ENCODE results near the gene POR.
A peak's percentile ranks its signal among the peaks of the same experiment; 100 is the strongest.

The POR gene

GRCh38 chr7:75915416-75916156 lies 631 bp downstream of the POR start:
- H3K9me3 Mint-ChIP-seq: no peaks in the 10 kb centered on the region
- no peaks in the 10 kb centered on the region for H3K27me3 Mint-ChIP-seq
- DNase-seq: peak in 2 of 3 experiments; percentile 5 to 26
- H3K4me3 Mint-ChIP-seq: peak overlapping the region; percentile 88 to 89
- no peak for ATAC-seq (replicated peaks)
- peaks cover 22 to 27% of the 10 kb centered on the region in 2 donors for H3K4me1 Mint-ChIP-seq (ENCODE audit: low read depth in 2 of 2)
- peak overlapping the region; percentile 95 to 96 for H3K27ac Mint-ChIP-seq
- H3K36me3 Mint-ChIP-seq (ENCODE audit: insufficient read depth): peaks cover 24% of the 10 kb centered on the region

- Mint-ChIP-seq H3K4me1 (ENCODE audit: low read depth in 2 of 2) (peaks cover 22 to 29% of the 10 kb centered on the region in 2 donors), H3K36me3 (ENCODE audit: insufficient read depth) (peaks cover 24% of the 10 kb centered on the region), H3K9me3 (no peaks in the 10 kb centered on the region), H3K27ac (peak overlapping the region in 1 of 2 donors; percentile 96), H3K4me3 (peak overlapping the region; percentile 88 to 89), H3K27me3 (no peaks in the 10 kb centered on the region)
- DNase-seq (no peak), ATAC-seq (replicated peaks) (no peak)
Measured at GRCh38 chr7:75916259-75916658, 1.3 kb downstream of the POR start.

DNA sequence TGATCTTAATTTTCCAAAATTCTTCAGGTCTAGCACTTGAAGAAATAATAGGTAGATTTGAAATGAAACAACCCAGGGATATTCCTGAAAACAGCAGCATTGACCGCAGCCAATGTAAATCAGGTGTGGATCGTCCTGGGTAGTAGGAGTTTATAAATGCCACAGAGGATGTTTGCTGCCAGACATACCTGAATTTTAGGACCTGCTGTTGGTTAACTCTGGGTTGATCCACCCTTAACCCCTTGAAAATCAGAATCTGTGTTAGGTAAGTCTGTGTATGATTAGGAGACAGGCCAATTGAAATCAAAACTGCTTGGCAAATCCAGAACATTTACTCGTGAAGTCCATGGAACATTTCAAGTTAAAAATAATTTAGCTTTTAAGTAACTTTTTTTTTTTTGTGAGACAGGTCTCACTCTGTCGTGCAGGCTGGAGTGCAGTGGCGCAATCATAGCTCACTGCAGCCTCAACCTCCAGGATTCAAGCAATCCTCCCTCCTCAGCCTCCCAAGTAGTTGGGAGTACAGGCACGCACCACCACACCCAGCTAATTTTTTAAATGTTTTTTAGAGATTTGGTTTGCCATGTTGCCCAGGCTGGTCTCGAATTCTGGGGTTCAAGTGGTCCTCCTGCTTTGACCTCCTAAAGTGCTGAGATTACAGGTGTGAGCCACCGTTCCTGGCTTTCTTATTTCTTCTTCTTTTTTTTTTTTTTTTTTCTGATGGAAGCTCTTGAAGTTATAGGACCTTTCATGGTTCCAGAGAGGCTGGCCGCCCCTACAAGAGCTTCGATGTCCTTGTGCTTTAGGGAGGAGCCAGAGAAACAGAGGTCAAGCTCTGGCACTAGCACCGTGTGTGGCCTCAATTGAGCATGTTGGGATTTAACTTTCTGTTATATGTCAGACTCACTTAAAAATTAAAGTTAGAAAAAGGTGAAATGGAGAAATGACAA lies 2.0 kb downstream of the POR start:
- H3K27ac Mint-ChIP-seq: no peak overlapping the region
- no peak for ATAC-seq (replicated peaks)

DNA sequence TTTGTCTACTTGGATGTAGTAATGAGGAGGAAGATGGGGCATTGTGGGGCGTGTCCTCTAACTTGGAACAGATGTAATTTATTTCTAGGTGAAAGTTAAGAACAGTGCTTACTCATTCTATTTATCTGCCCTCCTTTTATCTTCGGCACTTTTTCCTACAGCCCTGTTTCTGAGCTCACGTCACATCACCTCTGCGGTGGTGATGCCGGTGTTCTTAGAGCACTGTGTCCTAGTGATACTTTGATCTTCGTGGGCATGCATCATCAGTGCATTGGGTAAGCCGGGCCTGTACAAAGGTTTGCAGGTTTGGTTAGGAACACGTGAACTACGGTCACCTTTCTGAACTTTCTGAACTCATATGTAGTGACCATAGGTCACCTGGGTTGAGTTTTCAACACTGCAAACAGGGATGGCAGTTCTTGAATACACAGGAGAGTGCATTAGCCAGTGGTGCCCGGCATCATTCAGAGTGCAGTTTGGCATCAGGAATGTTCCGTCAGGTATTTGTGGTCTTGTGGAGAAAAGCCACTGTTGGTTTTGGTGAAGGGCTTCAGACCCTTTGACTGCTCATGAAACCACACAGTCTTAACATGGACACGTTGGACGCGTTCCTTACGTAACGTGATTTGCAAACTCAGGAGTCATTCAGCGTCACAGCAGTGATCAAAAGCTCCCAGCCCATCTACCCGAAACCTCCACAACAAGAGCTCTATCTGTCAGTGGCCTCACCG lies 5.6 kb downstream of the POR start:
- Mint-ChIP-seq H3K27ac (no peak overlapping the region), H3K4me3 (no peak overlapping the region), H3K4me1 (ENCODE audit: low read depth in 2 of 2) (peaks cover 22 to 27% of the 10 kb centered on the region in 2 donors), H3K36me3 (ENCODE audit: insufficient read depth) (peaks cover 4% of the 10 kb centered on the region), H3K9me3 (no peaks in the 10 kb centered on the region), H3K27me3 (no peaks in the 10 kb centered on the region)
- no peak for DNase-seq
- ATAC-seq (replicated peaks): no peak

More for the DNA sequence above, 2.0 kb downstream of the POR start:
- DNase-seq: no peak
- H3K27me3 Mint-ChIP-seq: no peaks in the 10 kb centered on the region
- H3K4me3 Mint-ChIP-seq: peak overlapping the region in 1 of 2 donors; percentile 89
- H3K36me3 Mint-ChIP-seq (ENCODE audit: insufficient read depth): peaks cover 24% of the 10 kb centered on the region
- peaks cover 29 to 31% of the 10 kb centered on the region in 2 donors for H3K4me1 Mint-ChIP-seq (ENCODE audit: low read depth in 2 of 2)
- no peaks in the 10 kb centered on the region for H3K9me3 Mint-ChIP-seq

DNA sequence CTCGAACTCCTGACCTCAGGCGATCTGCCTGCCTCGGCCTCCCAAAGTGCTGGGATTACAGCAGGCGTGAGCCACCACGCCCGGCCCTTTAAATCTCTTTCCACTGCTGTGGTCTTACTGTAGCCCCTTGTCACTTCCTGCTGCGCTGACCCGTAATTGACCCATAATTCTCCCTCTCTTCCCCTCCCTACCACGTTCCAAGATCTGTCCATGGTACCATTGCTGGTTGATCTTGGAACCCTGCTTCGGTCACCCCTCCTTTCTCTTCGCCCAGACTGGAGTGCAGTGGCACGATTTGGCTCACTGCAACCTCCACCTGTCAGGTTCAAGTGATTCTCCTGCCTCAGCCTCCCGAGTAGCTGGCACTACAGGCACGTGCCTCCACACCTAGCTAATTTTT lies 6.5 kb downstream of the POR start:
- DNase-seq (no peak), ATAC-seq (replicated peaks) (no peak)
- Mint-ChIP-seq H3K4me1 (ENCODE audit: low read depth in 2 of 2) (peaks cover 17 to 22% of the 10 kb centered on the region in 2 donors), H3K36me3 (ENCODE audit: insufficient read depth) (no peaks in the 10 kb centered on the region), H3K4me3 (no peak overlapping the region), H3K9me3 (no peaks in the 10 kb centered on the region), H3K27ac (peak overlapping the region; percentile 54 to 60), H3K27me3 (no peaks in the 10 kb centered on the region)

DNA sequence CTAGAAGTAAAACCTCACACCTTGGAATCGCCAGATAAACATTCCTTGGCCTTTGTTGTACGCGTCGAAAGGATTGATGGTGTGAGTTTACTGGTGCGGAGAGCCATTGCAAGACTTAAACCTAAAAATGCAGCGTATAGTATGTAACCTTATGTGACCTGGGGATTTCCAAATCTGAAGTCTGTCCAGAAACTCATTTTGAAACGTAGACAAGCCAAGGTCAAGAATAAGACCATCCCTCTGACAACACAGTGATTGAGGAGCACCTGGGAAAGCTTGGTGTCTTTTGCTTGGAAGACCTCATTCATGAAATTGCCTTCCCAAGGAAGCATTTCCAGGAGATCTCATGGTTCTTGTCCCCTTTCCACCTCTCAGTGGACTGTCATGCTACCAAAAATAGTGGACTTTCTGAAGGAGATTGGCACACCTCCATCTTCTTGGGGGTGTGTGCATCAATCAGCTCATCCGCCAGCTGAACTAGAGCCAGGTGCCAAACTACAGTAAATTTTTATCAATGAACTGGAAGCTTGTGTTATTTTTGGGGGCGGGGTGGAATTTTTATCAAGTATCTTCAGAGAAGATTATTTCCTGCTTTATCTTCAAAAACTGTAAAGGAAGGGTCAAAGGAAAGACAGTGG lies 8.1 kb downstream of the POR start:
- Mint-ChIP-seq H3K4me1 (ENCODE audit: low read depth in 2 of 2) (peaks cover 14 to 26% of the 10 kb centered on the region in 2 donors), H3K4me3 (no peak overlapping the region), H3K36me3 (ENCODE audit: insufficient read depth) (peaks cover 2% of the 10 kb centered on the region), H3K27me3 (no peaks in the 10 kb centered on the region), H3K9me3 (no peaks in the 10 kb centered on the region), H3K27ac (no peak overlapping the region)
- DNase-seq (no peak), ATAC-seq (replicated peaks) (no peak)

GRCh38 chr7:75924256-75924655 lies 9.3 kb downstream of the POR start:
- peaks cover 4% of the 10 kb centered on the region for H3K36me3 Mint-ChIP-seq (ENCODE audit: insufficient read depth)
- ATAC-seq (replicated peaks) (no peak), DNase-seq (no peak)
- no peak overlapping the region for H3K4me3 Mint-ChIP-seq
- no peak overlapping the region for H3K27ac Mint-ChIP-seq
- peaks cover 12 to 24% of the 10 kb centered on the region in 2 donors for H3K4me1 Mint-ChIP-seq (ENCODE audit: low read depth in 2 of 2)
- no peaks in the 10 kb centered on the region for H3K27me3 Mint-ChIP-seq
- no peaks in the 10 kb centered on the region for H3K9me3 Mint-ChIP-seq

DNA sequence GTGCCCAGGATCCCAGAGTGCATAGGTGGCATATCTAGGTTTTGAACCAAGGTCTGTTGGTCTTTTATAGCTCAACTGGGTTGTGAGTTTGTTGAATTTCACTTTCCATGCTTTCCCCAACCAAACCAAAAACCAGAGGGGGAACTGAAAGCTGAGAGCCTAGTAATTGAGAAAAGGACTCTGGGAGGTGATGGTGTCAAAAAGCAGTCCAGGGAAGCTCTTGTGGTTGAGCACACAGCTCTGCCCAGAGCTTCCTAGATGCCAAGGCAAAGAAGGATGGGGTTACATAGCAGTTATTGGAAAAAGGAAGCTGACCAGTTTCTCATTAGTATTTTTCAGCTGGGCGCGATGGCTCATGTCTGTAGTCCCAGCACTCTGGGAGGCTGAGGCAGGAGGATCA lies 9.9 kb downstream of the POR start:
- no peaks in the 10 kb centered on the region for H3K27me3 Mint-ChIP-seq
- DNase-seq: no peak
- H3K27ac Mint-ChIP-seq: no peak overlapping the region
- peaks cover 11 to 19% of the 10 kb centered on the region in 2 donors for H3K4me1 Mint-ChIP-seq (ENCODE audit: low read depth in 2 of 2)
- no peaks in the 10 kb centered on the region for H3K9me3 Mint-ChIP-seq
- H3K4me3 Mint-ChIP-seq: no peak overlapping the region
- peaks cover 8% of the 10 kb centered on the region for H3K36me3 Mint-ChIP-seq (ENCODE audit: insufficient read depth)
- ATAC-seq (replicated peaks): no peak

DNA sequence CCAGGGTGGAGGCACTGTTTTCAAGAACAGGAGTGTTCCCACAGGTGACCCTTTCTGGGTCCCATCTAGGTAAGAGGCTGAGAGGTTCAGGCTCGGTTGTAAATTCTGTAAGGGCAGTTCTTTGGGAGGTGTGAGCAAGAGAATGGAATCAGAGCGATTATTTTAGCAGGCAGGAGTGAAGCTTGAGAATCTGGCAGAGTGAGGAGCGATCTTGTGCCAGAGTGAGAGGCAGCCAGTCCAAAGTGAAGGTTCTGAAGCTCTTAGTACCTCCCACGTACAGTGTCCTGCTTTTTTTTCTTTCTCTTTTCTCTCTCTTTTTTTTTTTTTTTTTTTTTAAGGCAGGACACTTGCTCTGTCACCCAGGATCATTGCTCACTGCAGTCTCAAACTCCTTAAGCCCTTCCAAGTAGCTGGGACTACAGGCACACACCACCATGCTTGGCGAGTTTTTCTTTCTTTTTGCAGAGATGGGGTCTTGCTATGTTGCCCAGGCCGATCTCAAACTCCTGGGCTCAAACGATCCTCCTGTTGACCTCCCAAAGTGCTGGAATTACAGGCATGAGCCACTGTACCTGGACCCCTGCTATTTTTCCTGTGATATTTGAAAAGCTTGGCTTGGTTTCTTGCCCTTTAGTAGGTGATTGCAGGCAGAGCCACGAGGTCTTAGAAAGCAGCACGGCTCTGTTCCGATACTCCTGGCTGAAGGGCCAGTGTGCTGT lies 10.9 kb downstream of the POR start:
- Mint-ChIP-seq H3K36me3 (ENCODE audit: insufficient read depth) (peaks cover 8% of the 10 kb centered on the region), H3K27ac (no peak overlapping the region), H3K4me3 (no peak overlapping the region), H3K9me3 (no peaks in the 10 kb centered on the region), H3K4me1 (ENCODE audit: low read depth in 2 of 2) (peaks cover 11 to 22% of the 10 kb centered on the region in 2 donors), H3K27me3 (no peaks in the 10 kb centered on the region)
- ATAC-seq (replicated peaks) (no peak), DNase-seq (no peak)

DNA sequence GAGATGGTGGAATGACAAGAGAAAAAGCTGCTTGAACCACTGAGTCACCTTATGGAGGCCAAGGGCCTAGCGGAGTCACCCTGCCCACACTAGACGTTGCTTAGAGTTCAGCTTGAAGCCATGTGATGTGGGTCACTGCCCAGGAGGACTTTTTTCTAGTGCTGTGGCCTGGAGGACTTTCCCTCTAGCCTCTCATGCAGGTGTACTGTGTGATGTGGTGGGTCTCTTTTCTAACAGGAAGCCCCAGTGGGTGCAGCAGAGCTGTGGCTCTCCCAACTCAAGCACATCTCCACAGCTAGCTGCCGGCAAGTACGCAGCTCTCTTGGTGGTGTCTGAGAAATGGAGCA lies 13.6 kb downstream of the POR start:
- H3K27me3 Mint-ChIP-seq: no peaks in the 10 kb centered on the region
- no peaks in the 10 kb centered on the region for H3K9me3 Mint-ChIP-seq
- H3K4me3 Mint-ChIP-seq: peak overlapping the region in 1 of 2 donors; percentile 18
- DNase-seq (peak in 1 of 3 experiments; percentile 7), ATAC-seq (replicated peaks) (peak; percentile 77)
- H3K27ac Mint-ChIP-seq: peak overlapping the region in 1 of 2 donors; percentile 68
- peaks cover 11% of the 10 kb centered on the region for H3K36me3 Mint-ChIP-seq (ENCODE audit: insufficient read depth)
- peaks cover 7 to 22% of the 10 kb centered on the region in 2 donors for H3K4me1 Mint-ChIP-seq (ENCODE audit: low read depth in 2 of 2)

GRCh38 chr7:75931680-75932079 lies 16.7 kb downstream of the POR start:
- no peaks in the 10 kb centered on the region for H3K27me3 Mint-ChIP-seq

GRCh38 chr7:75937958-75938786 lies 23.2 kb downstream of the POR start:
- DNase-seq (no peak), ATAC-seq (replicated peaks) (no peak)
- Mint-ChIP-seq H3K9me3 (no peaks in the 10 kb centered on the region), H3K27ac (no peak overlapping the region), H3K4me3 (no peak overlapping the region), H3K4me1 (ENCODE audit: low read depth in 2 of 2) (peaks cover 0 to 6% of the 10 kb centered on the region in 2 donors), H3K36me3 (ENCODE audit: insufficient read depth) (peaks cover 6% of the 10 kb centered on the region), H3K27me3 (no peaks in the 10 kb centered on the region)

More at GRCh38 chr7:75931680-75932079, 16.7 kb downstream of the POR start:
- DNase-seq (no peak), ATAC-seq (replicated peaks) (no peak)
- no peak overlapping the region for H3K4me3 Mint-ChIP-seq
- H3K36me3 Mint-ChIP-seq (ENCODE audit: insufficient read depth): peaks cover 17% of the 10 kb centered on the region
- H3K27ac Mint-ChIP-seq: peak overlapping the region in 1 of 2 donors; percentile 56
- H3K4me1 Mint-ChIP-seq (ENCODE audit: low read depth in 2 of 2): peaks cover 7 to 22% of the 10 kb centered on the region in 2 donors
- H3K9me3 Mint-ChIP-seq: no peaks in the 10 kb centered on the region

Data from effector memory CD8-positive, alpha-beta T cell (primary cell).